K562 (cell line): Measurements from ENCODE around the gene TERC. TPM values are rescaled to one million over a fixed set of nuclear protein-coding genes. Genes with fewer than 3 reads are reported as not detected.
A peak's percentile ranks its signal among the peaks of the same experiment; 100 is the strongest.

ENCODE experiments used
- BCOR ChIP-seq: fragments of 450-650 bp; IDR thresholded peaks from 2 replicates; pipeline ENCODE4 v1.6.1; 2016
- HDAC1 ChIP-seq, 2 experiments: fragments of 450-650 bp; IDR thresholded peaks; 2 replicates each; pipeline ENCODE4 v1.6.1; 2016 to 2017; ENCODE audit warnings: inconsistent platforms in 1 of 2, mild to moderate bottlenecking in 1 of 2, moderate library complexity in 1 of 2
- NBN ChIP-seq: fragments of 450-650 bp; IDR thresholded peaks from 2 replicates; pipeline ENCODE4 v1.6.1; 2016; ENCODE audit warnings: low read depth, mild to moderate bottlenecking
- RHOXF2B ChIP-seq: fragments of 250-450 bp; sonication (Bioruptor Pico); conservative IDR thresholded peaks from 2 replicates; pipeline ENCODE4 v1.5.1; 2021
- TAF1 ChIP-seq: IDR thresholded peaks from 2 replicates; pipeline ENCODE4 v1.6.1; 2011; ENCODE audit warnings: mild to moderate bottlenecking, low read length, moderate library complexity; ENCODE audit not compliant: insufficient read depth, control insufficient read depth, severe bottlenecking; ENCODE audit errors: extremely low read depth
- ZBTB40 ChIP-seq, 2 experiments: fragments of 450-650 bp in 1 of 2; sonication (generic) in 1 of 2; formaldehyde crosslinking in 1 of 2; IDR thresholded peaks; 2 replicates each; pipeline versions ENCODE4 v1.7.1 to v1.9.0; 2016 to 2022; ENCODE audit warnings: inconsistent platforms in 1 of 2, mild to moderate bottlenecking in 1 of 2, missing genetic modification reagents in 1 of 2
- ZNF592 ChIP-seq: fragments of 450-650 bp; IDR thresholded peaks from 2 replicates; pipeline ENCODE4 v1.6.1; 2017; ENCODE audit warnings: antibody characterized with exemption, mild to moderate bottlenecking
- ZNF639 ChIP-seq, 2 experiments: fragments of 200-800 bp in 1 of 2; sonication (Bioruptor generic) in 1 of 2; sonication (generic) in 1 of 2; formaldehyde crosslinking in 1 of 2; IDR thresholded peaks in 1 of 2; conservative IDR thresholded peaks in 1 of 2; 2 replicates each; pipeline versions ENCODE4 v1.5.0 to v1.6.1; 2016 to 2020; ENCODE audit warnings: missing compliant biosample characterization in 1 of 2, missing genetic modification characterization in 1 of 2, missing genetic modification reagents in 1 of 2
- ZNF77 ChIP-seq: fragments of 250-450 bp; sonication (Bioruptor Pico); IDR thresholded peaks from 2 replicates; pipeline ENCODE4 v1.5.0; 2020
- polyA plus RNA-seq, 8 experiments: library from polyadenylated mRNA; depleted of rRNA in 4 of 8; stranded (reverse) in 5 of 8; unstranded in 3 of 8; fragments of >200 nt; fragmentation: Nextera tagmentation in 2 of 8; fragmentation: Illumina TruSeq in 1 of 8; extraction: Ambion mirVana in 2 of 8; extraction: Trizol in 1 of 8; gene quantifications; 2 replicates each; pipeline versions ENCODE4 v1.2.1 to v1.2.3, GENCODE V29; 2011 to 2014; ENCODE audit warnings: inconsistent platforms in 1 of 8, missing spikeins in 1 of 8
- total RNA-seq, 7 experiments: library from RNA; depleted of rRNA in 6 of 7; stranded (reverse); fragments of >200 nt in 6 of 7; fragmentation: Illumina TruSeq in 2 of 7; extraction: Trizol in 2 of 7; gene quantifications; 2 replicates each; pipeline versions ENCODE4 v1.2.1 to v1.2.3, GENCODE V29; 2011 to 2021; ENCODE audit warnings: low replicate concordance in 1 of 7

The TERC gene
- total and polyA plus RNA-seq, 9 of the 15 experiments (the other 6 are each of a cell fraction or from before 2014, with no cell fraction given) = 0.77 to 234 (median 27.9) TPM; not detected in 3

- TF ChIP-seq ZNF592 (peak; percentile 60; the same call in 1 of the 2 replicates), NBN (peak; percentile 73), TAF1 (peak; percentile 27), ZNF77 (CRISPR knock-in tag) (no peak), BCOR (peak; percentile 67; the same call in 1 of the 2 replicates), HDAC1 (IDR thresholded peaks at IDR 0.05) (peak in 1 of 2 experiments; percentile 97; a peak in 2 of 4 replicates), ZBTB40 (IDR thresholded peaks at IDR 0.05) (peak; percentile 88), ZBTB40 (CRISPR knock-in tag; IDR thresholded peaks at IDR 0.05) (no peak), ZNF639 (CRISPR knock-in tag; conservative IDR thresholded peaks at IDR 0.05 in 1 of 2, IDR thresholded peaks at IDR 0.05 in 1 of 2) (no peak), RHOXF2B (CRISPR knock-in tag) (0 out of 2 replicates have a peak, but pooled peaks have one; percentile 10)
These were observed 6.8 kb upstream of the TERC start (continued) for GRCh38 chr3:169771497-169772304.
